CD4-positive, alpha-beta T cell treated with Interleukin-12 subunit alpha and Interleukin-12 subunit beta, for 1 hour (primary cell): ENCODE data around the gene FAM229A.
A peak's percentile ranks its signal among the peaks of the same experiment; 100 is the strongest.
"Not testable (repeated sequence)": the region's sequence is repeated elsewhere in the genome, so short reads cannot be mapped to it uniquely, and the experiment has no call there.

Experiments
- DNase-seq: peaks from one replicate; pipeline ENCODE4 v3.0.0-alpha.2; 2020

The FAM229A gene

GRCh38 chr1:32376199-32376598 lies 13.9 kb upstream of the FAM229A start:
- no peak for DNase-seq

GRCh38 chr1:32373996-32374592 lies 11.8 kb upstream of the FAM229A start:
- no peak for DNase-seq

GRCh38 chr1:32372149-32372756 lies 10.0 kb upstream of the FAM229A start:
- peak; percentile 77 for DNase-seq

- DNase-seq: no peak
Measured at GRCh38 chr1:32367912-32368635, 5.8 kb upstream of the FAM229A start.

- no peak for DNase-seq
Measured at GRCh38 chr1:32365445-32365844, 3.2 kb upstream of the FAM229A start.

- no peak for DNase-seq
Measured at GRCh38 chr1:32364836-32365235, 2.6 kb upstream of the FAM229A start.

GRCh38 chr1:32363713-32364112 lies 1.4 kb upstream of the FAM229A start:
- DNase-seq: no peak

GRCh38 chr1:32361674-32362473 lies 411 bp downstream of the FAM229A start:
- peak; percentile 31 for DNase-seq

GRCh38 chr1:32361308-32361673 lies 994 bp downstream of the FAM229A start:
- DNase-seq: no peak

- DNase-seq: no peak
Measured at GRCh38 chr1:32358435-32358834, 3.9 kb downstream of the FAM229A start.

- no peak for DNase-seq
Measured at GRCh38 chr1:32357614-32358013, 4.7 kb downstream of the FAM229A start.

GRCh38 chr1:32356478-32356877 lies 5.8 kb downstream of the FAM229A start:
- no peak for DNase-seq

GRCh38 chr1:32355778-32356177 lies 6.5 kb downstream of the FAM229A start:
- DNase-seq: not testable (repeated sequence)

- DNase-seq: no peak
Measured at GRCh38 chr1:32353886-32354570, 8.3 kb downstream of the FAM229A start.

- no peak for DNase-seq
Measured at GRCh38 chr1:32353431-32353830, 8.9 kb downstream of the FAM229A start.

- no peak for DNase-seq
Measured at GRCh38 chr1:32352831-32353383, 9.4 kb downstream of the FAM229A start.

GRCh38 chr1:32352239-32352745 lies 10.0 kb downstream of the FAM229A start:
- no peak for DNase-seq

- peak; percentile 95 for DNase-seq
Measured at GRCh38 chr1:32351399-32352238, 10.7 kb downstream of the FAM229A start.

- DNase-seq: no peak
Measured at GRCh38 chr1:32350785-32351398, 11.4 kb downstream of the FAM229A start.

GRCh38 chr1:32349211-32349708 lies 13.0 kb downstream of the FAM229A start:
- DNase-seq: no peak
